SHP77 (cell line): ENCODE data around the gene KNSTRN.

Source experiments
- DNase-seq, 2 experiments: peaks; one replicate each; lab custom pipeline; 2025; lab: John Stamatoyannopoulos, UW

The KNSTRN gene

DNA sequence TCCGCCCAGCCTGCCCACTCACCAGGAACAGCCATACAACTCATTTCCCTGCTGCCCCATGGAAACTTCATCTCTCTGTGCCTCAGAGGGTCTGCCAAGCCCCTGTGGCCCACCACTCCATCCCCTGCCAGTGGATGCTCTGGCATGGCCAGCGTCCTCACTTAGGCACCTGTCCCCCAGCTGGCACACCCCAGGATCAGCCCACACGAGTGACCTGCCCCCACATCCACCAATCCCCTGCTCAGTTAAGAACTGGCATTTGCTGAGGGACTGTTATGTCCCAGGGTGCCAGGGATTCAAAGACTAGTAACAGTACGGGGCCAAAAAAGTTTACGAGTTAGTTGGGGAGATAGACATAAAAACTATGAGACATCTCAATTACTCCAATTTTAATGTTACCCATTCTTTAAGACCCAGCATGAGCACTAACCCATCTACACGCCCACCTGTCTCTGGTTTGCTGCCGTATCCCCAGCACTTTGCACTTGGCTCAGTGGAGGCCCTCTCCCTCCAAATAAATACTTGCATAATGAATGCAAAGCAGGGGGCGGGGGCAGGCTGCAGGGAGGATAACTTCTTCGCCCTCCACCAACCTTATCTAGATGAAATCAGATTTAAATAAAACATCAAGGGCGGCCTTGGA lies 46.7 kb downstream of the KNSTRN start:
- no peak for DNase-seq

DNA sequence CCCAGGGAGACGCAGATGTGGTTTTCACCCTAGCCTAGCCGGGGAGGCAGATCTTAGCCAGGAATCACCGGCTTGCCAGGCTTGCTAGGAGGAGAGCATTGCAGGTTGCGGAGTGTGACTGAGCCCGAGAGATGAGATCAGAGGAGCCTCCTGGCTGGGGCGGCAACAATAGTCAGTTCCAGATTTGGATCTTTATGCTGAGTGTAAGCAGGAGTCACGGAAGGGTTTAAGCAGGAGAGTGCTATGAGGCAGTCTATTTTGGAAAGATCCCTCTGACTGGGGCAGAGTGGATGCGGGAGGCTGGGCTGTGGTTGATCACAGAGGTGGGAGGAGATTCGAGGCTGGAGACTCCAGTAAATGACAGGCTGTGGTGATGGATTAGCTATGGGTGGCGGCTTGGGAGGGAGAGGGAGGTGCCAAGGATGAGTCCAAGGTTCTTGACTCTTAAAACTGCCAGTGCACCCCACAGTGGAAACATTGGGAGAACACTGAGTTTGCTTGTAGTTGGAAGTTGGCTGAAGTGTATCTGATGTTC lies 47.8 kb downstream of the KNSTRN start:
- no peak for DNase-seq

- DNase-seq = no peak
Measured at GRCh38 chr15:40435023-40435709, 52.6 kb downstream of the KNSTRN start.

GRCh38 chr15:40435710-40436089 lies 53.2 kb downstream of the KNSTRN start:
- no peak for DNase-seq

- no peak for DNase-seq
Measured at GRCh38 chr15:40436116-40436891, 53.8 kb downstream of the KNSTRN start.

- DNase-seq = no peak
Measured at GRCh38 chr15:40436892-40437751, 54.6 kb downstream of the KNSTRN start.

GRCh38 chr15:40437752-40438687 lies 55.5 kb downstream of the KNSTRN start:
- DNase-seq = no peak

- DNase-seq = no peak
Measured at GRCh38 chr15:40438712-40439111, 56.2 kb downstream of the KNSTRN start.

GRCh38 chr15:40439461-40439959 lies 57.0 kb downstream of the KNSTRN start:
- no peak for DNase-seq

GRCh38 chr15:40439960-40440742 lies 57.6 kb downstream of the KNSTRN start:
- DNase-seq = no peak

DNA sequence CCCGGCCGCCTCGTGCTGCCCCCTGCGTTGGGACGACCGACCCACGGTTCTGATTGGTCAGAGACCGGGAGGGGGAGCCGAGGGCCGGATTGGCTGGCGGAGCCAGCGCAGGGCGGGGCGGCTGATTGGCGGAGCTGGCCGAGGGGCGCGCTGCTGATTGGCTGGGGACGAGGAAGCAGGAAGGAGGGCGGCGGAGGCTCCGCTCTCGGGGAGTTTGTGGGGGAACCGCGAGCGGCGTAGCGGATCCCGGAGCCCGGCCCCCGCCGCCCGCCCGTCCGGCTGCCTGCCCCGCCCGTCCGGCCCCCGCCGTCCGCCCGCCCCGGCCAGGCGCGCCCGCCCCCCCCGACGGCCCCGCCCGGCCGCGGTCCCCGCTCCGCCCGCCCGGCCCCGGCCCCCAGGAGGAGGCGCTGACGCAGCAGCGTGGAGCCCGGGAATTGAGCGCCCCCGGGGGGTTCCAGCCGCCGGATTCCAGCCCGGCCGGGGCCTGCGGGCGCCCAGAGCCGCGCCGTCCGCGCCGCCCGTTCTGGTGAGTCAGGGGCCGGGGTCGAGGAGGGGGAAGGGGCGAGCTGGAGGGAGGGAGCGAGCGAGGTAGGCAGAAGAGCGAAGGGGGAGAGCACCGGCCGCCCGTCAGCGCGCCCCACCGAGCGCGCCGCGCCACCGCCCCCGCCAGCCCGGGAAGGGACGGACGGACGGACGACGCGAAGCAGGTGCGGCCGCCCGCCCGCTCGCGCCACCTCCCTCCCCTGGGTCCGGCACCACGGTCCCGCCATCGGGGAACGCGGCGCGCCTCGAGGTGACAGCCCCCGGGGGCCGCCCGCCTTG lies 58.4 kb downstream of the KNSTRN start, which contains the start of gene BAHD1:
TSS of gene BAHD1 (plus strand) at position 211 of the 822 bp plus-strand sequence. CDS start 17,512 bp downstream, outside the sequence.
- peak; percentile 83 to 96 for DNase-seq

- no peak for DNase-seq
Measured at GRCh38 chr15:40441565-40442531, 59.3 kb downstream of the KNSTRN start.

DNA sequence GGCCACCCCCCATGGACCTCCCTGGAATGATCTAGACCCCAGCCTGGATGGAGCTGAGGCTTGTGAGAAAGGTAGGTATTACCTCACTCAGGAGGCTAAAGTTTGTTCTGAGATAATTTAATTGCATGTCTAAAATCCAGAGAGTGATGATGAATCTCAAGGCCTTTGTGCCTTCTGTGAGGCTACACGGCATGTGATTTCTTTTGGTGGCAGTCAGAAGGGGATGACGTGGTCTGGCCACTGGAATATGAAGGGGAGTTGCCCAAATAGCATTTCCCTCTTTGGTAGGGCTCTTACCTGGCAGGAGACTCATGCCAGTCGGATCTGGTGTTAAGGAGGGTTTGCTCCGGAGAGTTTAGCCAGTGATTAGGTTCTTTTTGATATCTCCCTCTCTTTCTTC lies 60.7 kb downstream of the KNSTRN start:
- DNase-seq = no peak

DNA sequence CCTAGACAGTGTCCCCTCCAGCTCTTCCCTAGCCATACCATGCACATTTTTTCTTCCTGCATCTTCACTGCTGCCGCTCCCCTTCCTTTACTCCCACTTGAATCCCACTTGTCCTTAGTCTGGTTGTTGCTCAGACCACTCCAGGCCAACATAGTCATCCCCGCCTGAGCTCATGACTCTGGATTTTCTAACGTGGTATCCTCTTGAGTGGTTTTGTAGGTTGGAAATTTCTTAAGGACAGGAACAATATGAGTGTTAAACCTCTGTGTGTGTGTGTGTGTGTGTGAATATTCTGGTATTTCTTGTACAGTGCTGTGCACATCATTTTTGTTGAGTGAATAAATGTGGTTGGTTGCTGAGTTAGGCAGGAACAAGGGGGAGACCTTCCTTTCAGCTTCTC lies 61.3 kb downstream of the KNSTRN start:
- no peak for DNase-seq
